ENCODE measurements around the gene SNX25. TPM values are rescaled to one million over a fixed set of nuclear protein-coding genes. Genes with fewer than 3 reads are reported as not detected.

Gene SNX25
- total RNA-seq, 4 donors from 2014 or later, result 5.5 to 18.9 (median 7.5) TPM

GRCh38 chr4:185225940-185226339, 16.5 kb downstream of the SNX25 start:
- no peaks in the 10 kb centered on the region for H3K27me3 ChIP-seq
- intact Hi-C loops (cut with DNase I), result no loop called here
- no peak overlapping the region for H3K4me3 ChIP-seq
- H3K27ac ChIP-seq, result no peak overlapping the region
- peaks cover 0 to 15% (median 4%) of the 10 kb centered on the region in 3 donors for H3K4me1 ChIP-seq
- no peaks in the 10 kb centered on the region for H3K36me3 ChIP-seq
- no peak for DNase-seq
- 92 to 98% methylated on average over 6 of the region's 6 CpGs for WGBS, 2 donors
- TF ChIP-seq CTCF (IDR thresholded peaks at IDR 0.05) (no peak), POLR2A (IDR thresholded peaks at IDR 0.05) (no peak)
- no peaks in the 10 kb centered on the region for H3K9me3 ChIP-seq

- H3K4me3 ChIP-seq, result no peak overlapping the region
- no peak for TF ChIP-seq CTCF (IDR thresholded peaks at IDR 0.05)
- TF ChIP-seq POLR2A (IDR thresholded peaks at IDR 0.05), result no peak
These were observed 17.7 kb downstream of the SNX25 start for GRCh38 chr4:185227131-185227551.

GRCh38 chr4:185227713-185228278, 18.4 kb downstream of the SNX25 start:
- TF ChIP-seq POLR2A (IDR thresholded peaks at IDR 0.05) (no peak), CTCF (IDR thresholded peaks at IDR 0.05) (no peak)
- Histone ChIP-seq H3K36me3 (no peaks in the 10 kb centered on the region), H3K4me3 (no peak overlapping the region), H3K27ac (no peak overlapping the region), H3K4me1 (peaks cover 0 to 21% (median 4%) of the 10 kb centered on the region in 3 donors), H3K27me3 (no peaks in the 10 kb centered on the region), H3K9me3 (no peaks in the 10 kb centered on the region)
- intact Hi-C loops (cut with DNase I), result no loop called here
- WGBS, 2 donors, result 94 to 95% methylated on average over 8 to 9 of the region's 9 CpGs
- DNase-seq, result no peak

More at GRCh38 chr4:185227131-185227551, 17.7 kb downstream of the SNX25 start:
- intact Hi-C loops (cut with DNase I), result no loop called here
- 20 to 25% methylated on average over 4 of the region's 4 CpGs for WGBS, 2 donors
- Histone ChIP-seq H3K36me3 (no peaks in the 10 kb centered on the region), H3K4me1 (peaks cover 0 to 16% (median 4%) of the 10 kb centered on the region in 3 donors), H3K9me3 (no peaks in the 10 kb centered on the region), H3K27me3 (no peaks in the 10 kb centered on the region), H3K27ac (peak overlapping the region in 1 of 4 donors; percentile 2)
- no peak for DNase-seq

GRCh38 chr4:185229021-185229818, 19.8 kb downstream of the SNX25 start:
- Histone ChIP-seq H3K9me3 (no peaks in the 10 kb centered on the region), H3K36me3 (no peaks in the 10 kb centered on the region), H3K27ac (no peak overlapping the region), H3K4me1 (peaks cover 0 to 25% (median 4%) of the 10 kb centered on the region in 3 donors), H3K27me3 (no peaks in the 10 kb centered on the region), H3K4me3 (no peak overlapping the region)
- no peak for TF ChIP-seq CTCF (IDR thresholded peaks at IDR 0.05)
- TF ChIP-seq POLR2A (IDR thresholded peaks at IDR 0.05), result no peak
- 81 to 83% methylated on average over 17 to 19 of the region's 19 CpGs for WGBS, 2 donors
- DNase-seq, result no peak
- intact Hi-C loops (cut with DNase I), result no loop called here

- Histone ChIP-seq H3K36me3 (no peaks in the 10 kb centered on the region), H3K27me3 (no peaks in the 10 kb centered on the region), H3K4me3 (no peak overlapping the region), H3K27ac (no peak overlapping the region), H3K9me3 (no peaks in the 10 kb centered on the region), H3K4me1 (peaks cover 0 to 19% (median 0%) of the 10 kb centered on the region in 3 donors)
- DNase-seq, result no peak
- no peak for TF ChIP-seq POLR2A (IDR thresholded peaks at IDR 0.05)
- TF ChIP-seq CTCF (IDR thresholded peaks at IDR 0.05), result no peak
- WGBS, 2 donors, result 74 to 76% methylated on average over 6 of the region's 6 CpGs
- intact Hi-C loops (cut with DNase I), result no loop called here
These were observed 23.0 kb downstream of the SNX25 start for GRCh38 chr4:185232370-185232769.

Data from esophagus squamous epithelium (tissue), 5 donors.